OCI-LY7 (cell line): ENCODE data around the gene RUSF1. TPM values are rescaled to one million over a fixed set of nuclear protein-coding genes. Genes with fewer than 3 reads are reported as not detected.
"Not testable (repeated sequence)": the region's sequence is repeated elsewhere in the genome, so short reads cannot be mapped to it uniquely, and the experiment has no call there.

Source experiments
- BruUV-seq: library from RNA; stranded (reverse); fragments of 400-500 nt; replicated peaks from 2 replicates; lab custom pipeline; 2021; lab: Mats Ljungman, UMichigan
- CTCF ChIA-PET: fragments of 300-600 bp; sonication (Branson Sonifier 250); formaldehyde crosslinking; loops from one replicate; lab custom pipeline; 2022; ENCODE audit warnings: antibody characterized with exemption; ENCODE audit not compliant: unreplicated experiment; lab: Charles Lee
- POLR2A ChIA-PET: fragments of 300-600 bp; sonication (Branson Sonifier 250); formaldehyde crosslinking; loops from one replicate; lab custom pipeline; 2022; ENCODE audit warnings: antibody characterized with exemption; lab: Charles Lee
- DNase-seq: peaks from one replicate; pipeline ENCODE4 v3.0.0-alpha.2; 2015; ENCODE audit warnings: low spot score
- H2AFZ ChIP-seq: fragments of 200-600 bp; sonication (generic), shearing (Covaris generic); 2 replicates; pipeline ENCODE4 v1.6.1; 2014; ENCODE audit warnings: mild to moderate bottlenecking, antibody characterized with exemption, low read length, moderate library complexity
- H3K27ac ChIP-seq: fragments of 200-600 bp; sonication (generic); 2 replicates; pipeline ENCODE4 v1.5.1; 2014; ENCODE audit warnings: mixed run types, low read depth, mild to moderate bottlenecking, moderate library complexity, low read length, inconsistent platforms; ENCODE audit not compliant: poor library complexity, severe bottlenecking
- H3K36me3 ChIP-seq: fragments of 200-600 bp; sonication (generic); 2 replicates; pipeline ENCODE4 v1.6.1; 2014; ENCODE audit warnings: mild to moderate bottlenecking, antibody characterized with exemption, low read length, moderate library complexity, mixed read lengths; ENCODE audit not compliant: insufficient read depth
- H3K4me1 ChIP-seq: fragments of 200-600 bp; sonication (generic); 2 replicates; pipeline ENCODE4 v1.5.1; 2014; ENCODE audit warnings: mild to moderate bottlenecking, low read length; ENCODE audit not compliant: insufficient read depth, poor library complexity, severe bottlenecking
- H3K4me2 ChIP-seq: fragments of 200-600 bp; sonication (generic); 2 replicates; pipeline ENCODE4 v1.6.1; 2014; ENCODE audit warnings: mild to moderate bottlenecking, low read length
- H3K4me3 ChIP-seq: fragments of 200-600 bp; sonication (generic); 2 replicates; pipeline ENCODE4 v1.5.1; 2014; ENCODE audit warnings: mild to moderate bottlenecking, low read depth, low read length; ENCODE audit not compliant: poor library complexity, severe bottlenecking
- H3K79me2 ChIP-seq: fragments of 200-600 bp; sonication (generic); 2 replicates; pipeline ENCODE4 v1.6.1; 2016; ENCODE audit warnings: low read depth, mild to moderate bottlenecking, low read length, moderate library complexity, mixed read lengths; ENCODE audit not compliant: insufficient read depth
- H3K9me2 ChIP-seq: fragments of 200-600 bp; sonication (generic); 2 replicates; pipeline ENCODE4 v1.6.1; 2016; ENCODE audit warnings: mild to moderate bottlenecking, low read length, mixed read lengths; ENCODE audit not compliant: insufficient read depth
- H3K9me3 ChIP-seq: fragments of 200-600 bp; sonication (generic); 2 replicates; pipeline ENCODE4 v1.6.1; 2014; ENCODE audit warnings: mild to moderate bottlenecking, mixed run types, low read length, mixed read lengths
- H4K20me1 ChIP-seq: fragments of 200-600 bp; sonication (generic); 2 replicates; pipeline ENCODE4 v1.6.1; 2014; ENCODE audit warnings: mild to moderate bottlenecking, antibody characterized with exemption, low read length, moderate library complexity, mixed read lengths; ENCODE audit not compliant: insufficient read depth
- EZH2phosphoT487 ChIP-seq: fragments of 200-600 bp; sonication (generic); IDR thresholded peaks from 2 replicates; pipeline ENCODE4 v1.6.1; 2018; ENCODE audit warnings: low read depth, borderline replicate concordance, mild to moderate bottlenecking, mixed run types, antibody characterized with exemption, low read length, moderate library complexity, mixed read lengths
- intact Hi-C: fragments of 100-400 bp; cut with micrococcal nuclease; formaldehyde crosslinking; loops from one replicate; pipeline ENCODE4 v1.10.0; 2022; ENCODE audit not compliant: unreplicated experiment
- total RNA-seq, 2 experiments: library from RNA; depleted of rRNA in 1 of 2; stranded (reverse); fragments of >200 nt in 1 of 2; shearing (Covaris generic) in 1 of 2; gene quantifications; 2 replicates each; pipeline ENCODE4 v1.2.3, GENCODE V29; 2014 to 2022
- TF ChIP-seq, protein P1 (sequence below): fragments of 200-600 bp; sonication (generic); conservative IDR thresholded peaks from 2 replicates; pipeline ENCODE4 v1.5.1; 2014; ENCODE audit warnings: mild to moderate bottlenecking, antibody characterized with exemption, low read length, moderate library complexity, mixed read lengths

The RUSF1 gene
- total RNA-seq, 2 experiments from 2014 or later: 28.6 to 40.4 TPM

DNA sequence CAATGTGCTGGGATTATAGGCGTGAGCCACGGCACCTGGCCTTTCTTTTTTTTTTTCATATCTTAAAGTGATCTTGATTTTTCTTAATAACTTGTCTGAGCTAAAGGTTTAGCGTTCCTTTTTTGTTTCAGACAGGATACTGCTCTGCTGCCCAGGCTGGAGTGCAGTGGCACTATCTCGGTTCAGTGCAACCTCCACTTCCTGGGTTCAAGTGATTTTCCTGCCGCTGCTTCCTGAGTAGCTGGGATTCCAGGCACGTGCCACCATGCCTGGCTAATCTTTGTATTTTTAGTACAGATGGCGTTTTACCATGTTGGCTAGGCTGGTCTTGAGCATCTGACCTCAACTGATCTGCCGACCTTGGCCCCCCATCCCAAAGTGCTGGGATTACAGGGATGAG, 4.0 kb downstream of the RUSF1 start:
- intact Hi-C loops: no loop called here
- H3K79me2 ChIP-seq: no peaks in the 10 kb centered on the region
- no peaks in the 10 kb centered on the region for H3K9me2 ChIP-seq
- H3K4me3 ChIP-seq: no peak overlapping the region
- no peaks in the 10 kb centered on the region for H3K9me3 ChIP-seq
- H3K36me3 ChIP-seq: no peaks in the 10 kb centered on the region
- no TSS peak for BruUV-seq
- POLR2A ChIA-PET: no interaction called here
- no peaks in the 10 kb centered on the region for H4K20me1 ChIP-seq
- H3K4me1 ChIP-seq: peaks cover 23% of the 10 kb centered on the region
- H3K27ac ChIP-seq: no peak overlapping the region
- DNase-seq: no peak
- TF ChIP-seq, protein P1, sequence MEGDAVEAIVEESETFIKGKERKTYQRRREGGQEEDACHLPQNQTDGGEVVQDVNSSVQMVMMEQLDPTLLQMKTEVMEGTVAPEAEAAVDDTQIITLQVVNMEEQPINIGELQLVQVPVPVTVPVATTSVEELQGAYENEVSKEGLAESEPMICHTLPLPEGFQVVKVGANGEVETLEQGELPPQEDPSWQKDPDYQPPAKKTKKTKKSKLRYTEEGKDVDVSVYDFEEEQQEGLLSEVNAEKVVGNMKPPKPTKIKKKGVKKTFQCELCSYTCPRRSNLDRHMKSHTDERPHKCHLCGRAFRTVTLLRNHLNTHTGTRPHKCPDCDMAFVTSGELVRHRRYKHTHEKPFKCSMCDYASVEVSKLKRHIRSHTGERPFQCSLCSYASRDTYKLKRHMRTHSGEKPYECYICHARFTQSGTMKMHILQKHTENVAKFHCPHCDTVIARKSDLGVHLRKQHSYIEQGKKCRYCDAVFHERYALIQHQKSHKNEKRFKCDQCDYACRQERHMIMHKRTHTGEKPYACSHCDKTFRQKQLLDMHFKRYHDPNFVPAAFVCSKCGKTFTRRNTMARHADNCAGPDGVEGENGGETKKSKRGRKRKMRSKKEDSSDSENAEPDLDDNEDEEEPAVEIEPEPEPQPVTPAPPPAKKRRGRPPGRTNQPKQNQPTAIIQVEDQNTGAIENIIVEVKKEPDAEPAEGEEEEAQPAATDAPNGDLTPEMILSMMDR: no peak
- no peak for TF ChIP-seq EZH2phosphoT487
- CTCF ChIA-PET: no interaction called here
- H3K4me2 ChIP-seq: no peak overlapping the region
- H2AFZ ChIP-seq: no peak overlapping the region

DNA sequence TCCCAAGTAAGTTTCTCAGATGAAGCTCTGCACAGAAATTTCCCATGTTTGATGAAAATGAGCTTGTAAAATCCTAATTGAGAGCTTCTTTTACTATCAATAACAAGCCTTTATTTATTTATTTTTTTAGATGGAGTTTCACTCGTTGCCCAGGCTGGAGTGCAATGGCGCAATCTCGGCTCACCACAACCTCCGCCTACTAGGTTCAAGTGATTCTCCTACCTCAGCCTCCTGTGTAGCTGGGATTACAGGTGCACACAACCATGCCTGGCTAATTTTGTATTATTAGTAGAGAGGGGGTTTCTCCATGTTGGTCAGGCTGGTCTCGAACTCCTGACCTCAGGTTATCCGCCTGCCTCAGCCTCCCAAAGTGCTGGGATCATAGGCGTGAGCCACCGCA, 4.6 kb downstream of the RUSF1 start:
- H3K36me3 ChIP-seq, H3K9me3 ChIP-seq, H4K20me1 ChIP-seq, H3K27ac ChIP-seq, H3K9me2 ChIP-seq, H3K79me2 ChIP-seq, H3K4me2 ChIP-seq, POLR2A ChIA-PET, CTCF ChIA-PET, H2AFZ ChIP-seq, intact Hi-C loops, H3K4me3 ChIP-seq, BruUV-seq, DNase-seq: not testable (repeated sequence)
- H3K4me1 ChIP-seq: peaks cover 17% of the 10 kb centered on the region

DNA sequence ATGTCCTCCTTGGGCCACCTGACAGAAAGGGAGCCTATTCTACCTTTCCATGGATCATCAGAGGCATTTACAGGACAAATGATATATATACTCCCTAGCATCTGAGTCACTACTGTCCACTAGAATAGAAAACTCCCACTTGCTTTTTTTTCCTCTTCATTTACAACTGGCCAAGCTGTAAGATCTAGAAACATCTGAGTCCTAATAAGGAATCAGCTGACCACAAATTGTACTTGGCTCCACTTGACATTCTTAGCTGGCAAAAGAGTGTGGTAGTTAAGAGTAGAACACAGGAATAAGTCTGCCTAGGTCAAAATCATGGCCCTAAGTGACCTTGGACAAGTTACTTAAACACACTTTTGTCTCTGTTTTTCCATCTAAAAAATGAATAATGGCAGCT, 5.2 kb downstream of the RUSF1 start:
- Histone ChIP-seq H3K4me2 (no peak overlapping the region), H3K9me3 (no peaks in the 10 kb centered on the region), H3K27ac (no peak overlapping the region), H4K20me1 (no peaks in the 10 kb centered on the region), H2AFZ (no peak overlapping the region), H3K4me1 (peaks cover 16% of the 10 kb centered on the region), H3K4me3 (no peak overlapping the region), H3K79me2 (no peaks in the 10 kb centered on the region), H3K9me2 (no peaks in the 10 kb centered on the region), H3K36me3 (no peaks in the 10 kb centered on the region)
- BruUV-seq: no TSS peak
- TF ChIP-seq EZH2phosphoT487: no peak
- TF ChIP-seq, protein P1: no peak
- POLR2A ChIA-PET: interaction anchor here (0.6 kb wide), 1 partner anchor 354 kb away, joined by 3 read pairs; no protein-coding TSS in a partner anchor
- intact Hi-C loops: no loop called here
- DNase-seq: no peak
- CTCF ChIA-PET: no interaction called here
